VCaP (cell line): ENCODE results near the gene DLX1.
"Not testable (repeated sequence)": the region's sequence is repeated elsewhere in the genome, so short reads cannot be mapped to it uniquely, and the experiment has no call there.

ENCODE experiments used
- H3K27ac ChIP-seq: fragments of 450-650 bp; 2 replicates; pipeline ENCODE4 v1.5.1; 2017
- TF ChIP-seq, protein P1 (sequence below): fragments of 450-650 bp; conservative IDR thresholded peaks from 2 replicates; pipeline ENCODE4 v1.5.1; 2017; ENCODE audit warnings: mild to moderate bottlenecking, moderate library complexity

The DLX1 gene

DNA sequence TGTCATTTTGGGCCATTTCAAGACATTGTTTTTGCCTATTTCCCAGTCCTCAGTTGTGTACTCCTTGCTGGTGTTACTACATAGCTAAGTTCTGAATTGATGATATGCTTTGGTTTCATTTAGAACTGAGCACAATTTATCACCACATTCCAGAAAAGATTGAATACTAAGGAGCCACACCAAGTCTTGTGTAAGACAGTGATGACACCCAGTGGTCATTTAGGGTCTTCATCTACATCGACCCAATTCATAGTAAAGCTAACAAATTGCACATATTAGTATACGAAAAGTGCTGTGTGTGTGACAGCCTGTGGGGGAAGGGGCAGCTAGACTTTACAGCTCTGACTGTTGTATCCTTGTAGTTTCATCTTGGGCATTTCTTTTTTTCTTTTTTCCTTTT lies 28.3 kb downstream of the DLX1 start:
- H3K27ac ChIP-seq, result no peak overlapping the region
- TF ChIP-seq, protein P1, sequence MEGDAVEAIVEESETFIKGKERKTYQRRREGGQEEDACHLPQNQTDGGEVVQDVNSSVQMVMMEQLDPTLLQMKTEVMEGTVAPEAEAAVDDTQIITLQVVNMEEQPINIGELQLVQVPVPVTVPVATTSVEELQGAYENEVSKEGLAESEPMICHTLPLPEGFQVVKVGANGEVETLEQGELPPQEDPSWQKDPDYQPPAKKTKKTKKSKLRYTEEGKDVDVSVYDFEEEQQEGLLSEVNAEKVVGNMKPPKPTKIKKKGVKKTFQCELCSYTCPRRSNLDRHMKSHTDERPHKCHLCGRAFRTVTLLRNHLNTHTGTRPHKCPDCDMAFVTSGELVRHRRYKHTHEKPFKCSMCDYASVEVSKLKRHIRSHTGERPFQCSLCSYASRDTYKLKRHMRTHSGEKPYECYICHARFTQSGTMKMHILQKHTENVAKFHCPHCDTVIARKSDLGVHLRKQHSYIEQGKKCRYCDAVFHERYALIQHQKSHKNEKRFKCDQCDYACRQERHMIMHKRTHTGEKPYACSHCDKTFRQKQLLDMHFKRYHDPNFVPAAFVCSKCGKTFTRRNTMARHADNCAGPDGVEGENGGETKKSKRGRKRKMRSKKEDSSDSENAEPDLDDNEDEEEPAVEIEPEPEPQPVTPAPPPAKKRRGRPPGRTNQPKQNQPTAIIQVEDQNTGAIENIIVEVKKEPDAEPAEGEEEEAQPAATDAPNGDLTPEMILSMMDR, result peak; percentile 52

DNA sequence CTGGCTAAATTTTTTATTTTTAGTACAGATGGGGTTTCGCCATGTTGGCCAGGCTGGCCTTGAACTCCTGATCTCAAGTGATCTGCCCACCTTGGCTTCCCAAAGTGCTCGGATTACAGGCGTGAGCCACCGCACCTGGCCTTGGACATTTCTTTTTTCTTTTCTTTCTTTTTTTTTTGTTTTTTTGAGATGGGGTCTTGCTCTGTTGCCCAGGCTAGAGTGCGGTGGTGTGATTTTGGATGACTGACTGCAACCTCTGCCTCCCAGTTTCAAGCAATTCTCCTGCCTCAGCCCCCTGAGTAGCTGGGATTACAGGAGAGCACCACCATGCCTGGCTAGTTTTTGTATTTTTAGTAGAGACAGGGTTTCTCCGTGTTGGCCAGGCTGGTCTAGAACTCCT lies 28.9 kb downstream of the DLX1 start:
- not testable (repeated sequence) for H3K27ac ChIP-seq

DNA sequence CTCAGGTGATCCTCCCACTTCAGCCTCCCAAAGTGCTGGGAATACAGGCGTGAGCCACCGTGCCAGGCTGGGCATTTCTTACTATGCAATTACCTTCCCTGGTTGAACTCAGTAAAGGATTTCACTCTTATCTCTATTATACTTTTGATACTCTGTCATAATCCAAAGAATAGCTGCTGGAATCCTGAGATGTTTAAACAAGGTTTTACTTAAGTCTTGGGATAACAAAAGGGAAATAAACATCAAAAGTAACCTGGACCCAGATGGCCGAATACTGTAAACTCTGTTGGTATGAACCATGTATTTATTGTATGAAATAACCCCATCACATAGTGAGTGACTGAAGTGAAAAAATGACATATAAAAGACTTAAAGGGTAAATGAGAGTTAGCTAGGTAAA lies 29.3 kb downstream of the DLX1 start:
- TF ChIP-seq, protein P1, result no peak
- H3K27ac ChIP-seq, result no peak overlapping the region

DNA sequence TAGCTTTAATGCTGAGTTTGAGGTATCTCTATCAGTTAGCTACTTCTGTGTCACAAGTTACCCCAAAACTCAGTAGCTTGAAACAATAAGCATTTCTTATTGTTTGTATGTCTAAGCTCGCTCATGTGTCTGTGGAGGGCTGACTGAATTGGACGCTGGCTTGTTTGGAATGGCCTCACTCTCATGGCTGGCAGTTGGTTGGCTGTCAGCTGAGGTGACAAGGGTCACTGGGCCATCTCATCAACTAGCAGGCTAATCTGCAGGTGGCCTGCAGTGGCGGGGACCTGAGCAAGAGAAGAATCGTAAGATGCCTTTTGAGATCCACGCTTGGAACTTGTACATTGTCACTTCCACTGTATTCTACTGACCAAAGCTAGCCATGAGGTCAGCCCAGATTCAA lies 30.8 kb downstream of the DLX1 start:
- no peak overlapping the region for H3K27ac ChIP-seq
- TF ChIP-seq, protein P1, result no peak

DNA sequence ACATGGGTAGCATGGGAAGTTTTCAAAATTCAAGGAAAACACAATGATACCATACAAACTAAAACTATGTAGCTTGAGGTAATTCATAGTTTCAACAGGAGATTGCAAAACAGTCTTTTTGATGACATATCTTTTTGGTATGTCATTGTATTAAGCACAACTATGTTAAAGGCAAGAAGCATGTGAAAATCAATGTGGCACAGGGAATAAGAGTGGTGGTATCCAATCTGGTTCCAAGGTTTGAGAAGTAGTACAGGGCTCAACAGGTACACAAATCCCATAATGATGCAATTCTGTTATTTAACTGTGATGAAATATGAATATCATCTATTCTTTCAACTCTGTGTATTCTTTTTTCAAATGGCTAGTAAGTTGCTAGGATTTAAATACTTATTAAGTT lies 33.8 kb downstream of the DLX1 start:
- no peak overlapping the region for H3K27ac ChIP-seq
- TF ChIP-seq, protein P1, result no peak

DNA sequence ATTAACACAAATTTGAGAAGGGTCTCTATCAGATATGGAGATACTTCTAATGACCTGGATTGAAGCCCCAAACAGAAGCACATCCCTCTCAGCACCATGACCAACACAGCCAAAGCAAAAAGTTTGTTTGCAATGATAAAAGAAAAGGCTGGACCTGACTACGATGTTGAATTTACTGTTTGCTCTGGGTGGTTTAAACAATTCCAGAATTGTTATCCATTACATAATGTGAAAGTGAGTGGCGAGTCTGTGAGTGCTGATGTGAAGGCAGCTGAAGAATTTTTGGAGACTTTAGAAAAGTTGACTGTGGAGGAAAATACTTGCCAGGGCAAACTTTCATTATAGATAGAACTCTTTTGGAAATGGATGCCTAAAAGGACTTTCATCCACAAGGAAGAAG lies 34.8 kb downstream of the DLX1 start:
- no peak overlapping the region for H3K27ac ChIP-seq
- TF ChIP-seq, protein P1, result no peak

DNA sequence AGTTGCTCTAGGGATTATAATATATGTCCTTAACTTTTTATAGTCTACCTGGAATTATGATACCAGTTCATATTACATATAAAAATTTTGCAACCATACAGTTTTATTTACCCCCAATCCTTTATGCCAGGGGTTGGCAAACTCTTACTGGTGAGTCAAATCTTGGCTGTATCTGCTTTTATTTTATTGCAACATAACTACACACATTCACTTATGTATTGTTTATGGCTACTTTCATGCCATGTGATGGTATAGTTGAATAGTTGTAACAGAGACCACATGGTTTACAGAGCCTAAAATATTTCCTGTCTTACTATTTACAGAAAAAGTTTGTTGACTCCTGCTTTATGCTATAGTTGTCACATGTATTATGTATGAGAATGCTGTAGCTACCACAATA lies 43.2 kb downstream of the DLX1 start:
- H3K27ac ChIP-seq, result no peak overlapping the region
- TF ChIP-seq, protein P1, result no peak

DNA sequence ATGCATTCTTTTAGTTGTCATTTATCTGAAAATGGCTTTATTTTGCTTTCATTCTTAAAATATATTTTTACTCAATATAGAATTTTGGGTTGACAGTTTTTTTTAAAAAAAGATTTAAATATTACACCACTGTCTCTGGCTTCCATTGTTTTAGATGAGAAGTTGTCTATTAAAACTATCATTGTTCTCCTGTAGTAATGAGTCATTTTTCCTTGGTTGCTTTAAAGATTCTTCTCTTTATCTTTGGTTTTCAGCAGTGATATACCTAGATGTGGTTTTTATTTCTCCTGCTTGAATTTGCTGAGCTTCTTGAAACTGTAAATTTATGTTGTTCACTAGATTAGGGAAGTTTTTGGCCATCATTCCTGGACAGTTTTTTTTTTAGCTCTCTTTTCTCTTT lies 44.1 kb downstream of the DLX1 start:
- TF ChIP-seq, protein P1, result no peak

More for the DNA sequence above, 44.1 kb downstream of the DLX1 start:
- no peak overlapping the region for H3K27ac ChIP-seq
